EH (cell line): ENCODE results near the gene HOXC6.

Experiments used
- DNase-seq: peaks from one replicate; pipeline ENCODE4 v3.0.0-alpha.2; 2015; ENCODE audit warnings: low read depth

HOXC6 gene

GRCh38 chr12:53990311-53991076, 37.7 kb upstream of the HOXC6 start:
- no peak for DNase-seq

- no peak for DNase-seq
Measured at GRCh38 chr12:53991077-53991460, 37.2 kb upstream of the HOXC6 start.

GRCh38 chr12:53992377-53992889, 35.8 kb upstream of the HOXC6 start:
- no peak for DNase-seq

- DNase-seq: no peak
Measured at GRCh38 chr12:53993162-53994008, 34.9 kb upstream of the HOXC6 start.

GRCh38 chr12:53994009-53994263, 34.3 kb upstream of the HOXC6 start:
- no peak for DNase-seq

GRCh38 chr12:53994264-53995001, 33.8 kb upstream of the HOXC6 start:
- no peak for DNase-seq

GRCh38 chr12:53995002-53995377, 33.2 kb upstream of the HOXC6 start:
- no peak for DNase-seq

- DNase-seq: no peak
Measured at GRCh38 chr12:53995378-53996239, 32.6 kb upstream of the HOXC6 start.

GRCh38 chr12:53996240-53997203, 31.7 kb upstream of the HOXC6 start:
- DNase-seq: no peak

- no peak for DNase-seq
Measured at GRCh38 chr12:53997204-53998109, 30.8 kb upstream of the HOXC6 start.

GRCh38 chr12:53998110-53998899, 29.9 kb upstream of the HOXC6 start:
- no peak for DNase-seq

- DNase-seq: no peak
Measured at GRCh38 chr12:53998900-53999236, 29.4 kb upstream of the HOXC6 start.

- peak; percentile 77 for DNase-seq
Measured at GRCh38 chr12:53999559-54000115, 28.6 kb upstream of the HOXC6 start.

- peak; percentile 58 for DNase-seq
Measured at GRCh38 chr12:54000116-54001114, 27.8 kb upstream of the HOXC6 start, which contains the start of gene HOXC9. Gene HOXC9 (plus strand): TSS chr12:54000161. CDS start chr12:54000189, 28 bp downstream.

- DNase-seq: no peak
Measured at GRCh38 chr12:54001283-54002187, 26.7 kb upstream of the HOXC6 start.
